ENCODE measurements around the gene TIMM22.

TIMM22 gene

GRCh38 chr17:1002771-1003555 is 6.0 kb downstream of the TIMM22 start:
- no peak for TF ChIP-seq CTCF (IDR thresholded peaks at IDR 0.05; ENCODE audit: insufficient read depth, low read depth, low read length, missing control alignments)
- no peak for DNase-seq (ENCODE audit: low read depth)
- H3K4me3 ChIP-seq (ENCODE audit: low read depth, low read length) = no peak overlapping the region

- no peak for TF ChIP-seq CTCF (IDR thresholded peaks at IDR 0.05; ENCODE audit: insufficient read depth, low read depth, low read length, missing control alignments)
- DNase-seq (ENCODE audit: low read depth) = no peak
- H3K4me3 ChIP-seq (ENCODE audit: low read depth, low read length) = no peak overlapping the region
Observed at GRCh38 chr17:1003633-1003971, 6.7 kb downstream of the TIMM22 start.

- no peak for TF ChIP-seq CTCF (IDR thresholded peaks at IDR 0.05; ENCODE audit: insufficient read depth, low read depth, low read length, missing control alignments)
- DNase-seq (ENCODE audit: low read depth) = no peak
Observed at GRCh38 chr17:1003972-1004768, 7.2 kb downstream of the TIMM22 start.

GRCh38 chr17:1004769-1005295 is 7.9 kb downstream of the TIMM22 start:
- H3K4me3 ChIP-seq (ENCODE audit: low read depth, low read length) = no peak overlapping the region
- no peak for TF ChIP-seq CTCF (IDR thresholded peaks at IDR 0.05; ENCODE audit: insufficient read depth, low read depth, low read length, missing control alignments)
- DNase-seq (ENCODE audit: low read depth) = no peak

More at GRCh38 chr17:1003972-1004768, 7.2 kb downstream of the TIMM22 start:
- no peak overlapping the region for H3K4me3 ChIP-seq (ENCODE audit: low read depth, low read length)

GRCh38 chr17:1005361-1005946 is 8.5 kb downstream of the TIMM22 start:
- H3K4me3 ChIP-seq (ENCODE audit: low read depth, low read length) = no peak overlapping the region
- DNase-seq (ENCODE audit: low read depth) = no peak
- no peak for TF ChIP-seq CTCF (IDR thresholded peaks at IDR 0.05; ENCODE audit: insufficient read depth, low read depth, low read length, missing control alignments)

GRCh38 chr17:1006054-1006453 is 9.1 kb downstream of the TIMM22 start:
- no peak for DNase-seq (ENCODE audit: low read depth)

More at GRCh38 chr17:1006054-1006453, 9.1 kb downstream of the TIMM22 start:
- no peak overlapping the region for H3K4me3 ChIP-seq (ENCODE audit: low read depth, low read length)
- no peak for TF ChIP-seq CTCF (IDR thresholded peaks at IDR 0.05; ENCODE audit: insufficient read depth, low read depth, low read length, missing control alignments)
